Type B pancreatic cell (in vitro differentiated cells): ENCODE measurements around the gene SHC3. TPM values are rescaled to one million over a fixed set of nuclear protein-coding genes. Genes with fewer than 3 reads are reported as not detected.

ENCODE experiments used
- DNase-seq: peaks from one replicate; pipeline ENCODE4 v3.0.0; 2021; ENCODE audit warnings: mixed read lengths; ENCODE audit not compliant: unreplicated experiment; ENCODE audit errors: extremely low spot score
- H3K27ac Mint-ChIP-seq: 2 replicates; pipeline ENCODE4 v1.8.0; 2021; ENCODE audit warnings: mild to moderate bottlenecking, mixed read lengths
- H3K27me3 Mint-ChIP-seq: 2 replicates; pipeline ENCODE4 v1.8.0; 2021; ENCODE audit warnings: mixed read lengths
- H3K36me3 Mint-ChIP-seq: 2 replicates; pipeline ENCODE4 v1.8.0; 2021; ENCODE audit warnings: mixed read lengths
- H3K4me1 Mint-ChIP-seq: one replicate; pipeline ENCODE4 v1.8.0; 2021; ENCODE audit warnings: mixed read lengths; ENCODE audit not compliant: unreplicated experiment
- H3K4me3 Mint-ChIP-seq: 2 replicates; pipeline ENCODE4 v1.8.0; 2021; ENCODE audit warnings: mild to moderate bottlenecking, mixed read lengths
- H3K9me3 Mint-ChIP-seq: 2 replicates; pipeline ENCODE4 v1.8.0; 2021; ENCODE audit warnings: mixed read lengths
- CTCF ChIP-seq: fragments of 200-600 bp; sonication (generic); conservative IDR thresholded peaks from 2 replicates; pipeline ENCODE4 v1.5.0; 2021; ENCODE audit warnings: antibody characterized with exemption, mild to moderate bottlenecking
- total RNA-seq: library from RNA; stranded (reverse); gene quantifications from 2 replicates; pipeline ENCODE4 v1.2.1, GENCODE V29; 2021; ENCODE audit warnings: low replicate concordance

The SHC3 gene
- total RNA-seq, 1 donor from 2014 or later = 5.3 TPM

- no peak for DNase-seq
- Mint-ChIP-seq H3K4me3 (no peak overlapping the region), H3K9me3 (no peaks in the 10 kb centered on the region), H3K27ac (no peak overlapping the region), H3K36me3 (peaks cover 28% of the 10 kb centered on the region), H3K27me3 (peaks cover 20% of the 10 kb centered on the region), H3K4me1 (peaks cover 44% of the 10 kb centered on the region)
- TF ChIP-seq CTCF = no peak
These were observed 181.7 kb downstream of the SHC3 start for GRCh38 chr9:88996921-88997235.

- H3K27ac Mint-ChIP-seq = no peak overlapping the region
- peaks cover 23% of the 10 kb centered on the region for H3K27me3 Mint-ChIP-seq
- DNase-seq = peak; percentile 48
- no peaks in the 10 kb centered on the region for H3K9me3 Mint-ChIP-seq
- peaks cover 24% of the 10 kb centered on the region for H3K36me3 Mint-ChIP-seq
- peak overlapping the region; percentile 51 for H3K4me3 Mint-ChIP-seq
- no peak for TF ChIP-seq CTCF
- H3K4me1 Mint-ChIP-seq = peaks cover 44% of the 10 kb centered on the region
These were observed 182.3 kb downstream of the SHC3 start for GRCh38 chr9:88996046-88996920.

GRCh38 chr9:88995627-88996026 lies 183.0 kb downstream of the SHC3 start:
- Mint-ChIP-seq H3K4me3 (peak overlapping the region; percentile 95), H3K27ac (no peak overlapping the region), H3K9me3 (no peaks in the 10 kb centered on the region), H3K4me1 (peaks cover 39% of the 10 kb centered on the region), H3K27me3 (peaks cover 18% of the 10 kb centered on the region), H3K36me3 (peaks cover 24% of the 10 kb centered on the region)
- TF ChIP-seq CTCF = no peak
- peak; percentile 32 for DNase-seq

- no peak for TF ChIP-seq CTCF
- peak; percentile 11 for DNase-seq
- Mint-ChIP-seq H3K36me3 (peaks cover 24% of the 10 kb centered on the region), H3K4me1 (peaks cover 34% of the 10 kb centered on the region), H3K4me3 (peak overlapping the region; percentile 95), H3K27ac (no peak overlapping the region), H3K27me3 (peaks cover 18% of the 10 kb centered on the region), H3K9me3 (no peaks in the 10 kb centered on the region)
These were observed 183.4 kb downstream of the SHC3 start for GRCh38 chr9:88995200-88995577.

GRCh38 chr9:88994469-88995199 lies 184.0 kb downstream of the SHC3 start:
- Mint-ChIP-seq H3K9me3 (no peaks in the 10 kb centered on the region), H3K4me1 (peaks cover 33% of the 10 kb centered on the region), H3K4me3 (peak overlapping the region; percentile 95), H3K36me3 (peaks cover 24% of the 10 kb centered on the region), H3K27ac (peak overlapping the region; percentile 38), H3K27me3 (peaks cover 19% of the 10 kb centered on the region)
- TF ChIP-seq CTCF = no peak
- peak; percentile 48 for DNase-seq
